ENCODE results near the gene NCK2. TPM values are rescaled to one million over a fixed set of nuclear protein-coding genes. Genes with fewer than 3 reads are reported as not detected.

The NCK2 gene
- polyA plus RNA-seq, 1 of the 3 experiments (the other 2 are of a cell fraction) = 42.8 TPM

DNA sequence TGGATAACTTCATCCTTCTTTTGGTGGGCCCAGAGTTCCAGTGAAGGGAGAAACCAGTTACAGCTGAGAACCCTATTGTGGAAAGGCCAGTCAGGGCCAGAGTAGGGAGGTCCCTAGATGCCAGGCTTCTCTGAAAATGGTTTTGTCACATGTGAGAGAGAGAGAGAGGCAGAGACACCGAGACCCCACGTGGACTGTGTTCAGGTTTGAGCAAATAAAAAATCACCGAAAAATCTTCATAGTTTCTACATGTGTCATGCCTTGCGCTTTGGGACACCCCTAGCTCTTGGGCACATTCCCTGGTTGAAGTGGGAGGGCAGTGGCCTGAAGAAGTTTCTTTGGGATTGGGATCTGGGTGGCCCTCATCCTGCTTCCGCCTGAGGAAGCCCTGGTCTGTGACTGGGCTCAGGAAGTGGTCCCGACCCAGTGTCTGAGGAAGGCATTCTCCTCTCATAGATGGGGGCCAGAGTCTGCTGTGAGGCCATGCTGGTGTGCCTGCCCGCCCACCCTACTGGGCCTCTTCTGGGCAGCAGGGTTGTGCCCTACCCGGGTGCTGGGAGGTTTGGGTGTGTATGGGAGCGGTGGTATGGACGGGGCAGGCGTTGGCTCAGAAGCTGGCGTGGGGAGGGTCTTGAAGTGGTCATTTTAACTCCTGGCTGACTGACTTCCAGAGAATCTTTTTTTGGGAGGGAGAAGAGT, 16.1 kb downstream of the NCK2 start:
- no peak for DNase-seq
- no peak overlapping the region for H3K4me2 ChIP-seq
- H3K27ac ChIP-seq (ENCODE audit: low read depth in 2 of 2, low read length in 1 of 2) = no peak overlapping the region
- TF ChIP-seq JUND (IDR thresholded peaks at IDR 0.05) (no peak), EZH2phosphoT487 (IDR thresholded peaks at IDR 0.05; ENCODE audit: borderline replicate concordance, low read depth) (no peak), TAF1 (IDR thresholded peaks at IDR 0.05; ENCODE audit: borderline replicate concordance, low read depth, low read length) (no peak), EP300 (IDR thresholded peaks at IDR 0.05; ENCODE audit: borderline replicate concordance in 1 of 2, low read depth in 1 of 2, low read length in 1 of 2) (no peak), SIN3A (IDR thresholded peaks at IDR 0.05; ENCODE audit: borderline replicate concordance, low read depth, low read length) (no peak), POLR2AphosphoS5 (IDR thresholded peaks at IDR 0.05; ENCODE audit: low read depth, low read length) (no peak), NFIC (IDR thresholded peaks at IDR 0.05; ENCODE audit: borderline replicate concordance) (no peak), ELF1 (IDR thresholded peaks at IDR 0.05) (no peak), RFX5 (IDR thresholded peaks at IDR 0.05; ENCODE audit: low read length) (no peak)
- TF ChIP-seq, protein P1, sequence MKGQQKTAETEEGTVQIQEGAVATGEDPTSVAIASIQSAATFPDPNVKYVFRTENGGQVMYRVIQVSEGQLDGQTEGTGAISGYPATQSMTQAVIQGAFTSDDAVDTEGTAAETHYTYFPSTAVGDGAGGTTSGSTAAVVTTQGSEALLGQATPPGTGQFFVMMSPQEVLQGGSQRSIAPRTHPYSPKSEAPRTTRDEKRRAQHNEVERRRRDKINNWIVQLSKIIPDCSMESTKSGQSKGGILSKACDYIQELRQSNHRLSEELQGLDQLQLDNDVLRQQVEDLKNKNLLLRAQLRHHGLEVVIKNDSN (IDR thresholded peaks at IDR 0.05; ENCODE audit: borderline replicate concordance, low read depth) = no peak
- H3K4me1 ChIP-seq (ENCODE audit: control insufficient read depth in 1 of 2, insufficient read depth in 2 of 2, low read depth in 1 of 2, low read length in 1 of 2) = peaks cover 6 to 10% of the 10 kb centered on the region in 2 experiments; a peak in 3 of 4 replicates
- H3K4me3 ChIP-seq (ENCODE audit: low read depth in 2 of 2, low read length in 1 of 2) = no peak overlapping the region
- H3K9me3 ChIP-seq = no peaks in the 10 kb centered on the region
- POLR2A ChIA-PET = no interaction called here
- H3K36me3 ChIP-seq (replicated peaks in 1 of 2; ENCODE audit: control insufficient read depth in 1 of 2, insufficient read depth in 2 of 2, low read length in 1 of 2) = no peaks in the 10 kb centered on the region
- no peaks in the 10 kb centered on the region for H3F3A ChIP-seq (replicated peaks; ENCODE audit: insufficient read depth)
- no peaks in the 10 kb centered on the region for H3K27me3 ChIP-seq (ENCODE audit: insufficient read depth)
- peaks cover 90% of the 10 kb centered on the region for H3K79me2 ChIP-seq (ENCODE audit: insufficient read depth)
- WGBS (ENCODE audit: low lambda C conversion rate) = 98% methylated on average over 12 of the region's 12 CpGs
- peaks cover 89% of the 10 kb centered on the region for H4K20me1 ChIP-seq (ENCODE audit: insufficient read depth)
- H3K9me2 ChIP-seq = no peaks in the 10 kb centered on the region
- CTCF ChIA-PET = no interaction called here
- H2AFZ ChIP-seq (ENCODE audit: low read depth) = no peak overlapping the region
- no peak overlapping the region for H3K9ac ChIP-seq

DNA sequence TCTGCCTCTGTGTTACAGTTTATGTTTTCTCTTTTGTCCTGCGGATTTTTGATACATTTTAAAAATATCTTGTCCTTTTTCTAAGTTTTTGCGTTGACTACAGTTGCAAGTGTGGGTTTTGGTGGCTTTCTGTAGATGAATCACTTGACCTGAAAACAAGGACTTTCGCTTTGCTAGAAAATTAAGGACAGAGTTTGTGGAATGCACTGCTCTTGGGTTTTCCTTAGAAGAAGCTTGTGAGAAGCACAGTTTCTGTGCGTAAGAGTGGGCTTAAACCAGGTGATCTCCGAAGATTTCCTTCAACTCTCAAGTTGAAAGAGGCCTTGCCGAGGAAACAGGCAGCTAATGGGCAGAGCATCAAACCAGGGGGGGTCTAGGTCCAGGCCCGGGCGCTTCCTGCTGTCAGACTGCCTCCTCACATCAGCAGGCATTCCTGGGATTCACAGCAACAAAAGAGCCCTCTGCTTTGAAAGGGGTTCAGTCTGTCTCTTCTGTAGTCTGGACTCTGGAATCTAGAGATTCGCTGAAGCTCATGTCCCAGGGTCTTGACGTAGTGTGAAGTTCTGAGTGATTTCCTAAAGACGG, 17.3 kb downstream of the NCK2 start:
- 0 out of 4 replicates have a peak overlapping the region, but pooled peaks of 1 of the 2 experiments have one; percentile 7 for H3K27ac ChIP-seq (ENCODE audit: low read depth in 2 of 2, low read length in 1 of 2)
- H3K4me3 ChIP-seq (ENCODE audit: low read depth in 2 of 2, low read length in 1 of 2) = no peak overlapping the region
- no peak for TF ChIP-seq GATA2 (CRISPR knock-in tag; IDR thresholded peaks at IDR 0.05)
- peaks cover 85% of the 10 kb centered on the region for H3K79me2 ChIP-seq (ENCODE audit: insufficient read depth)
- CTCF ChIA-PET = interaction anchor here (1.5 kb wide), 1 partner anchor 14 kb away, joined by 3 read pairs; no protein-coding TSS in a partner anchor
- no peak overlapping the region for H2AFZ ChIP-seq (ENCODE audit: low read depth)
- peaks cover 88% of the 10 kb centered on the region for H4K20me1 ChIP-seq (ENCODE audit: insufficient read depth)
- 0 out of 2 replicates have a peak overlapping the region, but pooled peaks have one; percentile 23 for H3K4me2 ChIP-seq
- H3K9ac ChIP-seq = no peak overlapping the region
- H3F3A ChIP-seq (replicated peaks; ENCODE audit: insufficient read depth) = no peaks in the 10 kb centered on the region
- peaks cover 2 to 5% of the 10 kb centered on the region in 2 experiments for H3K36me3 ChIP-seq (replicated peaks in 1 of 2; ENCODE audit: control insufficient read depth in 1 of 2, insufficient read depth in 2 of 2, low read length in 1 of 2)
- POLR2A ChIA-PET = no interaction called here
- peaks cover 6 to 10% of the 10 kb centered on the region in 2 experiments; a peak in 3 of 4 replicates for H3K4me1 ChIP-seq (ENCODE audit: control insufficient read depth in 1 of 2, insufficient read depth in 2 of 2, low read depth in 1 of 2, low read length in 1 of 2)
- DNase-seq = peak; percentile 36
- no peaks in the 10 kb centered on the region for H3K9me2 ChIP-seq
- H3K9me3 ChIP-seq = no peaks in the 10 kb centered on the region
- no peaks in the 10 kb centered on the region for H3K27me3 ChIP-seq (ENCODE audit: insufficient read depth)
- 91% methylated on average over 9 of the region's 11 CpGs for WGBS (ENCODE audit: low lambda C conversion rate)

Measured in SK-N-SH (cell line).